Endothelial cell of umbilical vein (primary cell): ENCODE results near the gene EYS. TPM values are rescaled to one million over a fixed set of nuclear protein-coding genes. Genes with fewer than 3 reads are reported as not detected.

ENCODE experiments used
- BruUV-seq: library from RNA; stranded (reverse); fragments of 400-500 nt; replicated peaks from 2 replicates; lab custom pipeline; 2021; lab: Mats Ljungman, UMichigan
- CTCF ChIA-PET: fragments of 300-600, 350-600 bp; sonication (Branson Sonifier 250); formaldehyde crosslinking; loops from one replicate; lab custom pipeline; 2021; ENCODE audit warnings: antibody characterized with exemption, inconsistent platforms; lab: Charles Lee
- POLR2A ChIA-PET: fragments of 300-600, 350-600 bp; sonication (Branson Sonifier 250); formaldehyde crosslinking; loops from one replicate; lab custom pipeline; 2021; ENCODE audit warnings: antibody characterized with exemption, inconsistent platforms; lab: Charles Lee
- DNase-seq: peaks from one replicate; pipeline ENCODE4 v3.0.0-alpha.2; 2011; ENCODE audit warnings: low read depth, low spot score
- FAIRE-seq: peaks from 2 replicates; lab custom pipeline; 2011; peaks lifted over from hg19 to GRCh38; lab: Jason Lieb, UNC
- H2AFZ ChIP-seq: 2 replicates; pipeline ENCODE4 v1.6.0; 2012; ENCODE audit warnings: low read depth, low read length, control low read depth, inconsistent platforms
- H3K27ac ChIP-seq: 2 replicates; pipeline ENCODE4 v1.5.1; 2011; ENCODE audit warnings: low read depth, mild to moderate bottlenecking, control low read depth, low read length, moderate library complexity; ENCODE audit not compliant: insufficient read depth
- H3K27me3 ChIP-seq, 2 experiments: 2 replicates each; pipeline versions ENCODE4 v1.6.0 to v1.6.1; 2011; ENCODE audit warnings: low read length in 2 of 2, mixed read lengths in 1 of 2; ENCODE audit not compliant: control insufficient read depth in 2 of 2, insufficient read depth in 2 of 2
- H3K36me3 ChIP-seq, 2 experiments: 2 replicates in 1 of 2; 3 replicates in 1 of 2; pipeline ENCODE4 v1.5.1; 2011; ENCODE audit warnings: low read length in 2 of 2, mild to moderate bottlenecking in 1 of 2, moderate library complexity in 1 of 2; ENCODE audit not compliant: control insufficient read depth in 2 of 2, insufficient read depth in 2 of 2; ENCODE audit errors: extremely low read depth in 1 of 2
- H3K4me1 ChIP-seq: 3 replicates; pipeline ENCODE4 v1.5.1; 2011; ENCODE audit warnings: mild to moderate bottlenecking, low read length; ENCODE audit not compliant: control insufficient read depth, insufficient read depth; ENCODE audit errors: extremely low read depth
- H3K4me2 ChIP-seq: 2 replicates; pipeline ENCODE4 v1.6.1; 2011; ENCODE audit warnings: low read length, control low read depth, mixed read lengths; ENCODE audit not compliant: insufficient read depth
- H3K4me3 ChIP-seq, 3 experiments: fragments of 200-600 bp in 1 of 3; sonication (generic), shearing (Covaris generic) in 1 of 3; replicated peaks in 1 of 3; 2 replicates each; pipeline ENCODE4 v1.5.1; 2011 to 2016; ENCODE audit warnings: control low read depth in 3 of 3, low read length in 3 of 3, mild to moderate bottlenecking in 2 of 3, inconsistent platforms in 1 of 3, low read depth in 1 of 3, moderate library complexity in 1 of 3; ENCODE audit not compliant: insufficient read depth in 1 of 3
- H3K79me2 ChIP-seq: 2 replicates; pipeline ENCODE4 v1.6.0; 2012; ENCODE audit warnings: low read length, inconsistent platforms; ENCODE audit not compliant: control insufficient read depth, insufficient read depth
- H3K9ac ChIP-seq: replicated peaks from 2 replicates; pipeline ENCODE3; 2011; ENCODE audit warnings: low read length, control low read depth; ENCODE audit not compliant: insufficient read depth; ENCODE audit errors: extremely low read depth
- H3K9me1 ChIP-seq: replicated peaks from 3 replicates; pipeline ENCODE4 v1.6.0; 2011; ENCODE audit warnings: mild to moderate bottlenecking, low read length; ENCODE audit not compliant: control insufficient read depth, insufficient read depth; ENCODE audit errors: extremely low read depth
- H3K9me3 ChIP-seq: replicated peaks from 2 replicates; pipeline ENCODE4 v1.5.1; 2012; ENCODE audit warnings: low read length, inconsistent platforms; ENCODE audit not compliant: control insufficient read depth, insufficient read depth
- H4K20me1 ChIP-seq: replicated peaks from 2 replicates; pipeline ENCODE3; 2011; ENCODE audit warnings: mild to moderate bottlenecking, low read length; ENCODE audit not compliant: control insufficient read depth, insufficient read depth; ENCODE audit errors: extremely low read depth
- EZH2 ChIP-seq: IDR thresholded peaks from 2 replicates; pipeline ENCODE4 v1.6.1; 2012; ENCODE audit warnings: borderline replicate concordance, low read depth, mild to moderate bottlenecking, moderate library complexity, low read length, inconsistent platforms; ENCODE audit not compliant: severe bottlenecking
- FOS ChIP-seq: IDR thresholded peaks from 2 replicates; pipeline ENCODE4 v1.6.1; 2011; ENCODE audit warnings: mild to moderate bottlenecking, low read length, moderate library complexity, borderline replicate concordance; ENCODE audit not compliant: insufficient read depth
- GATA2 ChIP-seq: IDR thresholded peaks from 2 replicates; pipeline ENCODE4 v1.7.0; 2011; ENCODE audit warnings: low read depth, mild to moderate bottlenecking, moderate library complexity, mixed read lengths, low read length; ENCODE audit not compliant: insufficient read length, insufficient read depth
- JUN ChIP-seq: IDR thresholded peaks from 2 replicates; pipeline ENCODE4 v1.6.1; 2011; ENCODE audit warnings: borderline replicate concordance, low read depth; ENCODE audit not compliant: insufficient read length, insufficient read depth
- MAX ChIP-seq: IDR thresholded peaks from 2 replicates; pipeline ENCODE4 v1.6.1; 2011; ENCODE audit not compliant: insufficient read depth, insufficient read length
- MYC ChIP-seq: IDR thresholded peaks from one replicate; pipeline ENCODE4 v1.6.1; 2011; ENCODE audit warnings: mild to moderate bottlenecking, low read depth, low read length
- POLR2A ChIP-seq: IDR thresholded peaks from 2 replicates; pipeline ENCODE4 v1.6.1; 2012; ENCODE audit warnings: low read depth, mild to moderate bottlenecking, control low read depth, low read length
- POLR2AphosphoS5 ChIP-seq: IDR thresholded peaks from 2 replicates; pipeline ENCODE4 v1.6.1; 2012; ENCODE audit warnings: low read depth, mild to moderate bottlenecking, control low read depth, low read length, moderate library complexity; ENCODE audit not compliant: insufficient read depth
- dilution Hi-C: fragments of 300-500 bp; cut with MboI; formaldehyde crosslinking; loops from one replicate; pipeline ENCODE4 v1.15.0; 2019; ENCODE audit warnings: low sequenced_read_pairs; ENCODE audit not compliant: extremely low pct_ligation_motif_present
- intact Hi-C: fragments of 100-400 bp; cut with micrococcal nuclease; formaldehyde crosslinking; loops from one replicate; pipeline ENCODE4 v1.10.0; 2022
- polyA plus RNA-seq, 4 experiments: library from polyadenylated mRNA; depleted of rRNA in 3 of 4; stranded (reverse) in 3 of 4; unstranded in 1 of 4; fragments of >200 nt; gene quantifications; 2 replicates each; pipeline versions ENCODE4 v1.2.1 to v1.2.3, GENCODE V29; 2011 to 2012; ENCODE audit warnings: missing spikeins in 1 of 4
- total RNA-seq: library from RNA; stranded (reverse); gene quantifications from 2 replicates; pipeline ENCODE4 v1.2.3, GENCODE V29; 2021
- TF ChIP-seq, protein P1 (sequence below), 2 donors: IDR thresholded peaks; 1 replicate in 1 of 2; 2 replicates in 1 of 2; pipeline ENCODE4 v1.5.1; 2011; ENCODE audit warnings: low read length in 2 of 2, mild to moderate bottlenecking in 2 of 2, moderate library complexity in 2 of 2, control low read depth in 1 of 2, inconsistent platforms in 1 of 2, low read depth in 1 of 2; ENCODE audit not compliant: insufficient read depth in 1 of 2; ENCODE audit errors: extremely low read depth in 1 of 2

The EYS gene
- total and polyA plus RNA-seq, 2 donors (not counting 3 experiments of a cell fraction or from before 2014, with no cell fraction given): 0.01 to 0.27 TPM

- Histone ChIP-seq H4K20me1 (no peaks in the 10 kb centered on the region), H3K4me2 (no peak overlapping the region), H3K9me3 (no peaks in the 10 kb centered on the region), H3K9ac (no peak overlapping the region), H3K4me3 (no peak overlapping the region), H3K27me3 (no peaks in the 10 kb centered on the region), H3K4me1 (no peaks in the 10 kb centered on the region), H3K9me1 (no peaks in the 10 kb centered on the region), H3K27ac (no peak overlapping the region), H2AFZ (no peak overlapping the region), H3K79me2 (peaks cover 3% of the 10 kb centered on the region), H3K36me3 (peaks cover 0 to 7% of the 10 kb centered on the region in 2 experiments)
- FAIRE-seq (no peak), DNase-seq (no peak)
- ChIA-PET CTCF (interaction anchor here (1.2 to 2.1 kb wide), 4 partner anchors 22 to 117 kb away, joined by 3 to 6 read pairs (median 4); no protein-coding TSS in a partner anchor), POLR2A (no interaction called here)
- BruUV-seq: no TSS peak
- intact Hi-C loops (no loop called here), dilution Hi-C loops (no loop called here)
- TF ChIP-seq MYC: no peak
- no peak for TF ChIP-seq MAX
- TF ChIP-seq, protein P1, sequence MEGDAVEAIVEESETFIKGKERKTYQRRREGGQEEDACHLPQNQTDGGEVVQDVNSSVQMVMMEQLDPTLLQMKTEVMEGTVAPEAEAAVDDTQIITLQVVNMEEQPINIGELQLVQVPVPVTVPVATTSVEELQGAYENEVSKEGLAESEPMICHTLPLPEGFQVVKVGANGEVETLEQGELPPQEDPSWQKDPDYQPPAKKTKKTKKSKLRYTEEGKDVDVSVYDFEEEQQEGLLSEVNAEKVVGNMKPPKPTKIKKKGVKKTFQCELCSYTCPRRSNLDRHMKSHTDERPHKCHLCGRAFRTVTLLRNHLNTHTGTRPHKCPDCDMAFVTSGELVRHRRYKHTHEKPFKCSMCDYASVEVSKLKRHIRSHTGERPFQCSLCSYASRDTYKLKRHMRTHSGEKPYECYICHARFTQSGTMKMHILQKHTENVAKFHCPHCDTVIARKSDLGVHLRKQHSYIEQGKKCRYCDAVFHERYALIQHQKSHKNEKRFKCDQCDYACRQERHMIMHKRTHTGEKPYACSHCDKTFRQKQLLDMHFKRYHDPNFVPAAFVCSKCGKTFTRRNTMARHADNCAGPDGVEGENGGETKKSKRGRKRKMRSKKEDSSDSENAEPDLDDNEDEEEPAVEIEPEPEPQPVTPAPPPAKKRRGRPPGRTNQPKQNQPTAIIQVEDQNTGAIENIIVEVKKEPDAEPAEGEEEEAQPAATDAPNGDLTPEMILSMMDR (IDR thresholded peaks at IDR 0.05; ENCODE audit: extremely low read depth in 1 of 2, insufficient read depth in 1 of 2, low read depth in 1 of 2, low read length in 2 of 2): no peak
- TF ChIP-seq POLR2AphosphoS5: no peak
- TF ChIP-seq POLR2A: no peak
- TF ChIP-seq FOS: no peak
- TF ChIP-seq GATA2: no peak
- TF ChIP-seq EZH2: no peak
- no peak for TF ChIP-seq JUN
Observed at GRCh38 chr6:63685446-63686379, 2021.3 kb downstream of the EYS start.
